Measurements from ENCODE around the gene DMBX1. TPM values are rescaled to one million over a fixed set of nuclear protein-coding genes. Genes with fewer than 3 reads are reported as not detected.

DMBX1 gene
- total RNA-seq, 2 experiments from 2014 or later: not detected

DNA sequence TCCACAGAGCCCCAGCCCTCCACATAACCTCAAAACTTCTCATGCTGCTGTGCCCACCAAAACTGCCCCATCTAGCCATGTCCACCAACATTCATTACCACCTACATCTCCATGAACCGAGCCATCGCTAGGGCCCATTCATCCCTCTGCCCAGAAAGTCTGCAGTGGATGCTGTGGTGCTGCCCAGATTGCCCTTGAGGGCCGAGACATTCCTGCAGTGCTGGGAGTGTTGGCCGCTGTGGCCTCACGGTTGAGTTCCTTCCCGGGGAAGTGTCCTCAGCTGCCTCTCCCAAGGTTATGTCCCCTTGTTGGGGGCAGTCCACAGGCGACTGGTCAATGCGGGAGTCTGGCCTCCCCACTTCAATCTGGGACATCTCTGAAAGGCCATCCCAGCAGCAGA lies 30.3 kb upstream of the DMBX1 start:
- no peaks in the 10 kb centered on the region for H3K4me1 ChIP-seq (ENCODE audit: insufficient read depth, low read length, poor library complexity, severe bottlenecking)
- no peaks in the 10 kb centered on the region for H3K79me2 ChIP-seq (ENCODE audit: insufficient read depth, low read depth, low read length)
- ChIA-PET CTCF (ENCODE audit: unreplicated experiment) (no interaction called here), POLR2A (no interaction called here)
- H4K20me1 ChIP-seq (ENCODE audit: insufficient read depth, low read length): no peaks in the 10 kb centered on the region
- BruUV-seq (replicated peaks): no TSS peak
- H3K4me2 ChIP-seq (ENCODE audit: low read length): no peak overlapping the region
- intact Hi-C loops (cut with micrococcal nuclease; ENCODE audit: unreplicated experiment): no loop called here
- no peak overlapping the region for H3K27ac ChIP-seq (ENCODE audit: low read depth, low read length, poor library complexity, severe bottlenecking)
- no peak for DNase-seq (ENCODE audit: low spot score)
- H3K9me3 ChIP-seq (ENCODE audit: low read length): no peaks in the 10 kb centered on the region
- no peak overlapping the region for H2AFZ ChIP-seq (ENCODE audit: low read length)
- H3K9me2 ChIP-seq (ENCODE audit: insufficient read depth, low read length): no peaks in the 10 kb centered on the region
- H3K4me3 ChIP-seq (ENCODE audit: low read depth, low read length, poor library complexity, severe bottlenecking): no peak overlapping the region
- no peaks in the 10 kb centered on the region for H3K36me3 ChIP-seq (ENCODE audit: insufficient read depth, low read length)
- no peak for TF ChIP-seq EZH2phosphoT487 (IDR thresholded peaks at IDR 0.05; ENCODE audit: borderline replicate concordance, low read depth, low read length)
- TF ChIP-seq, protein P1, sequence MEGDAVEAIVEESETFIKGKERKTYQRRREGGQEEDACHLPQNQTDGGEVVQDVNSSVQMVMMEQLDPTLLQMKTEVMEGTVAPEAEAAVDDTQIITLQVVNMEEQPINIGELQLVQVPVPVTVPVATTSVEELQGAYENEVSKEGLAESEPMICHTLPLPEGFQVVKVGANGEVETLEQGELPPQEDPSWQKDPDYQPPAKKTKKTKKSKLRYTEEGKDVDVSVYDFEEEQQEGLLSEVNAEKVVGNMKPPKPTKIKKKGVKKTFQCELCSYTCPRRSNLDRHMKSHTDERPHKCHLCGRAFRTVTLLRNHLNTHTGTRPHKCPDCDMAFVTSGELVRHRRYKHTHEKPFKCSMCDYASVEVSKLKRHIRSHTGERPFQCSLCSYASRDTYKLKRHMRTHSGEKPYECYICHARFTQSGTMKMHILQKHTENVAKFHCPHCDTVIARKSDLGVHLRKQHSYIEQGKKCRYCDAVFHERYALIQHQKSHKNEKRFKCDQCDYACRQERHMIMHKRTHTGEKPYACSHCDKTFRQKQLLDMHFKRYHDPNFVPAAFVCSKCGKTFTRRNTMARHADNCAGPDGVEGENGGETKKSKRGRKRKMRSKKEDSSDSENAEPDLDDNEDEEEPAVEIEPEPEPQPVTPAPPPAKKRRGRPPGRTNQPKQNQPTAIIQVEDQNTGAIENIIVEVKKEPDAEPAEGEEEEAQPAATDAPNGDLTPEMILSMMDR (conservative IDR thresholded peaks at IDR 0.05; ENCODE audit: low read length): no peak

DNA sequence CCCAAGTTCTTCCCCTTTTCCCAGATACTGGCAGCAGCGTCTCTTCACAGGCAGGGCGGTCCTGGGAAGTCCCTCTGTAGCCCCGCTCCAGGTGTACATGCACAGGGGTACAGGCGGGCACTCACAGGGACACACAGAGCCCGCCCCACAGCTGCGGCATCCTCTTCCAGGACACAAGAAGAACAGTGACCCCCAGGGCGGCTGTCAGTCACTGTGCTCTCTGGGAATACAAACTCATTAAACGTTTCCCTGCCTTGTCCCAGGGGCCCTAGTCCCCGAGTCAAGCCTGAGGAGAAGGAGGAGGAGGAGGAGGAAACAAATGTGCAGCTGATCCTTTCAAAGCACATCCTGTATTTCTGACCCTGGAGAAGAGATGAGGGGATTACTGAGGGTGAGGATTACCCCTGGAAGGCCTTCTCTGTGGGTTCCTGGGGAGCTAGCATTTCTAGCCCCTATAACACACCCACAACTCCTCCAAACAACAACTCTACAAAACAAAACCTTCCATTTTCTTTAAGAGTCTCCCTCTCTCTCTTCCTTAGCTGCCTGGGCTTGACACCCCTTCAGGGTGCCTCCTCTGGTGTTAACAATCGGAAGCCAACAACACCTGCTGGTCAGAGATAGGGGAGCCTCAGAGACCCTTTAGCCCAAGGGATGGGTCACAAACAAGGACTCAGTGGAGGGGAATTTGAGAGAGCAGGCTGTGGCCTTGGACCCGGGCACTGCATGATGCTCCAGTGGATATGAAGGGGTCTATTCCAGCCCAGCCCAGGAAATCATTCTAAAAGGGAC lies 28.4 kb upstream of the DMBX1 start:
- H3K79me2 ChIP-seq (ENCODE audit: insufficient read depth, low read depth, low read length): no peaks in the 10 kb centered on the region
- no peaks in the 10 kb centered on the region for H3K9me2 ChIP-seq (ENCODE audit: insufficient read depth, low read length)
- intact Hi-C loops (cut with micrococcal nuclease; ENCODE audit: unreplicated experiment): no loop called here
- no peaks in the 10 kb centered on the region for H3K9me3 ChIP-seq (ENCODE audit: low read length)
- POLR2A ChIA-PET: no interaction called here
- H3K4me2 ChIP-seq (ENCODE audit: low read length): no peak overlapping the region
- CTCF ChIA-PET (ENCODE audit: unreplicated experiment): no interaction called here
- H3K4me3 ChIP-seq (ENCODE audit: low read depth, low read length, poor library complexity, severe bottlenecking): no peak overlapping the region
- no peaks in the 10 kb centered on the region for H3K4me1 ChIP-seq (ENCODE audit: insufficient read depth, low read length, poor library complexity, severe bottlenecking)
- no peaks in the 10 kb centered on the region for H3K36me3 ChIP-seq (ENCODE audit: insufficient read depth, low read length)
- H4K20me1 ChIP-seq (ENCODE audit: insufficient read depth, low read length): no peaks in the 10 kb centered on the region
- H3K27ac ChIP-seq (ENCODE audit: low read depth, low read length, poor library complexity, severe bottlenecking): no peak overlapping the region
- no peak for DNase-seq (ENCODE audit: low spot score)
- no TSS peak for BruUV-seq (replicated peaks)
- no peak overlapping the region for H2AFZ ChIP-seq (ENCODE audit: low read length)
- TF ChIP-seq EZH2phosphoT487 (IDR thresholded peaks at IDR 0.05; ENCODE audit: borderline replicate concordance, low read depth, low read length): no peak
- TF ChIP-seq, protein P1 (conservative IDR thresholded peaks at IDR 0.05; ENCODE audit: low read length): no peak

DNA sequence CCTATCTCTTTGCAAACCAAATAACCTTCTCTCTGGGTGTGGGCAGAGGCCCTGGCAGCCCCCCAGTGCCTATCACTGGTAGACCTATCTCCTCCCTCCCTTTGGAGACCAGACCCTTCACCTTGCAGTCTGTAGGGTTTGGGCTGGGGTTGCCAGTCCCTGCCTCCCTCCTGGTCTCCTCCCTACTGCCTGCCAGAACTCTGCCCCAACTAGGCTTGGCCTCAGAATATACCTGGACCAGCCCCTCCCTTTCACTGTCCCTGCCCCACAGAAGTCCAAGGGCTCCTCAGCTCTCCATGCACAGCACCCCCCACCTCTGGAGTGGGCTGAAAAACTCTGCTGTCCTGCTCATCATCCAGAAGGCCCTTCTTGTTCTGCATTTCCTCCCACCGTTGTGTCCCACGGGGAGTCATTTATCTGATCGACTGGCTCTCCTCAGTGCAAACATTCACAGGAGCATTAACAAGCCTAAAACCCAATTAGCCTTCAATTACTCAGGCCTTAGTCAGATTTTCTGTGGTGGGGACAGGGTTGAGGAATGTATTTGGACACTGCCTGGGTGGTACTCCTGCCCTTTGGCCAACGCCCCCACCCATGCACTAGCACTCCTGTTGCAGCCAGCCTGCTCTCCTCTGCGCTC lies 27.7 kb upstream of the DMBX1 start:
- ChIA-PET CTCF (ENCODE audit: unreplicated experiment) (no interaction called here), POLR2A (no interaction called here)
- no peak for TF ChIP-seq EZH2phosphoT487 (IDR thresholded peaks at IDR 0.05; ENCODE audit: borderline replicate concordance, low read depth, low read length)
- TF ChIP-seq, protein P1 (conservative IDR thresholded peaks at IDR 0.05; ENCODE audit: low read length): no peak
- no peaks in the 10 kb centered on the region for H3K36me3 ChIP-seq (ENCODE audit: insufficient read depth, low read length)
- no peak overlapping the region for H3K4me3 ChIP-seq (ENCODE audit: low read depth, low read length, poor library complexity, severe bottlenecking)
- no peak overlapping the region for H3K4me2 ChIP-seq (ENCODE audit: low read length)
- no peak overlapping the region for H3K27ac ChIP-seq (ENCODE audit: low read depth, low read length, poor library complexity, severe bottlenecking)
- no peak overlapping the region for H2AFZ ChIP-seq (ENCODE audit: low read length)
- intact Hi-C loops (cut with micrococcal nuclease; ENCODE audit: unreplicated experiment): no loop called here
- H3K9me2 ChIP-seq (ENCODE audit: insufficient read depth, low read length): no peaks in the 10 kb centered on the region
- H4K20me1 ChIP-seq (ENCODE audit: insufficient read depth, low read length): no peaks in the 10 kb centered on the region
- no peak for DNase-seq (ENCODE audit: low spot score)
- no peaks in the 10 kb centered on the region for H3K79me2 ChIP-seq (ENCODE audit: insufficient read depth, low read depth, low read length)
- BruUV-seq (replicated peaks): no TSS peak
- H3K9me3 ChIP-seq (ENCODE audit: low read length): no peaks in the 10 kb centered on the region
- H3K4me1 ChIP-seq (ENCODE audit: insufficient read depth, low read length, poor library complexity, severe bottlenecking): no peaks in the 10 kb centered on the region

Measured in OCI-LY7 (cell line).